SJSA1 (cell line): ENCODE data around the gene GALNT12. TPM values are rescaled to one million over a fixed set of nuclear protein-coding genes. Genes with fewer than 3 reads are reported as not detected.
A peak's percentile ranks its signal among the peaks of the same experiment; 100 is the strongest.

Source experiments
- DNase-seq, 2 experiments: peaks; one replicate each; pipeline ENCODE4 v3.0.0-alpha.2; 2015 to 2020; ENCODE audit warnings: low spot score in 2 of 2, low read depth in 1 of 2
- H3K27ac ChIP-seq: fragments of 250-450 bp; sonication (Bioruptor Pico); 2 replicates; pipeline ENCODE4 v1.5.1; 2020; ENCODE audit warnings: mild to moderate bottlenecking, moderate library complexity
- H3K27me3 ChIP-seq: fragments of 250-450 bp; sonication (Bioruptor Pico); replicated peaks from 2 replicates; pipeline ENCODE4 v1.5.1; 2020; ENCODE audit warnings: mild to moderate bottlenecking, moderate library complexity
- H3K36me3 ChIP-seq: fragments of 250-450 bp; sonication (Bioruptor Pico); 2 replicates; pipeline ENCODE4 v1.5.1; 2020; ENCODE audit warnings: mild to moderate bottlenecking
- H3K4me1 ChIP-seq: fragments of 250-450 bp; sonication (Bioruptor Pico); replicated peaks from 2 replicates; pipeline ENCODE4 v1.6.1; 2021; ENCODE audit warnings: mild to moderate bottlenecking
- H3K4me3 ChIP-seq: fragments of 250-450 bp; sonication (Bioruptor Pico); 2 replicates; pipeline ENCODE4 v1.5.1; 2020; ENCODE audit warnings: mild to moderate bottlenecking
- H3K9me3 ChIP-seq: fragments of 250-450 bp; sonication (Bioruptor Pico); replicated peaks from 2 replicates; pipeline ENCODE4 v1.5.1; 2020; ENCODE audit warnings: mild to moderate bottlenecking
- total RNA-seq: library from RNA; depleted of rRNA; stranded (reverse); fragments of >200 nt; shearing (Covaris generic); gene quantifications from 2 replicates; pipeline ENCODE4 v1.2.3, GENCODE V29; 2014; rRNA removed

The GALNT12 gene
- total RNA-seq, 1 experiment from 2014 or later, result 0.74 TPM

- peak; percentile 51 to 67 for DNase-seq
- Histone ChIP-seq H3K27me3 (no peaks in the 10 kb centered on the region), H3K9me3 (no peaks in the 10 kb centered on the region; the same call in 1 of the 2 replicates), H3K36me3 (no peaks in the 10 kb centered on the region), H3K4me3 (no peak overlapping the region), H3K27ac (no peak overlapping the region), H3K4me1 (peaks cover 29% of the 10 kb centered on the region)
Measured at GRCh38 chr9:98899408-98900056, 92.1 kb downstream of the GALNT12 start.

Other genes starting within 250 kb of the GALNT12 start
- gene GABBR2, start 98.7 kb upstream of the GALNT12 start, total RNA-seq, result not detected in 2 replicates
- gene ANKS6, start 11.1 kb upstream of the GALNT12 start, total RNA-seq, result 8.4 and 9.6 TPM in 2 replicates
- 0.22 and 0.50 TPM in 2 replicates for gene COL15A1, start 136.2 kb downstream of the GALNT12 start, total RNA-seq